HFFc6 (cell line): ENCODE data around the gene ZRANB1. TPM values are rescaled to one million over a fixed set of nuclear protein-coding genes. Genes with fewer than 3 reads are reported as not detected.

Experiments used
- DNase-seq: peaks from one replicate; pipeline ENCODE4 v3.0.0-alpha.2; 2018
- H3K27ac Mint-ChIP-seq: 2 replicates; pipeline ENCODE4 v1.8.0; 2020; ENCODE audit warnings: mild to moderate bottlenecking, mixed read lengths
- H3K27me3 Mint-ChIP-seq: 2 replicates; pipeline ENCODE4 v1.8.0; 2021; ENCODE audit warnings: mild to moderate bottlenecking, moderate library complexity, mixed read lengths; ENCODE audit not compliant: insufficient read depth
- H3K36me3 Mint-ChIP-seq: 2 replicates; pipeline ENCODE4 v1.8.0; 2021; ENCODE audit warnings: low read depth, mixed read lengths
- H3K4me1 Mint-ChIP-seq: 2 replicates; pipeline ENCODE4 v1.8.0; 2020; ENCODE audit warnings: low read depth, mixed read lengths
- H3K4me3 Mint-ChIP-seq: 2 replicates; pipeline ENCODE4 v1.8.0; 2020; ENCODE audit warnings: mild to moderate bottlenecking, moderate library complexity, mixed read lengths
- H3K9me3 Mint-ChIP-seq: 2 replicates; pipeline ENCODE4 v1.8.0; 2020; ENCODE audit warnings: mild to moderate bottlenecking, mixed read lengths
- CTCF ChIP-seq: fragments of 200-600 bp; sonication (generic); IDR thresholded peaks from 2 replicates; pipeline ENCODE4 v1.5.0; 2021; ENCODE audit warnings: antibody characterized with exemption, mild to moderate bottlenecking
- total RNA-seq, 6 experiments: library from RNA; stranded (reverse); fragmentation: NEBNext Ultra II Directional; extraction: Animal tissue kit (Norgen Biotek cat#: 25700); gene quantifications; 2 replicates in 1 of 6; 3 replicates in 5 of 6; pipeline ENCODE4 v1.2.3, GENCODE V29; 2021

The ZRANB1 gene
- total RNA-seq, 6 experiments from 2014 or later: 11.8 to 13.6 (median 12.6) TPM

DNA sequence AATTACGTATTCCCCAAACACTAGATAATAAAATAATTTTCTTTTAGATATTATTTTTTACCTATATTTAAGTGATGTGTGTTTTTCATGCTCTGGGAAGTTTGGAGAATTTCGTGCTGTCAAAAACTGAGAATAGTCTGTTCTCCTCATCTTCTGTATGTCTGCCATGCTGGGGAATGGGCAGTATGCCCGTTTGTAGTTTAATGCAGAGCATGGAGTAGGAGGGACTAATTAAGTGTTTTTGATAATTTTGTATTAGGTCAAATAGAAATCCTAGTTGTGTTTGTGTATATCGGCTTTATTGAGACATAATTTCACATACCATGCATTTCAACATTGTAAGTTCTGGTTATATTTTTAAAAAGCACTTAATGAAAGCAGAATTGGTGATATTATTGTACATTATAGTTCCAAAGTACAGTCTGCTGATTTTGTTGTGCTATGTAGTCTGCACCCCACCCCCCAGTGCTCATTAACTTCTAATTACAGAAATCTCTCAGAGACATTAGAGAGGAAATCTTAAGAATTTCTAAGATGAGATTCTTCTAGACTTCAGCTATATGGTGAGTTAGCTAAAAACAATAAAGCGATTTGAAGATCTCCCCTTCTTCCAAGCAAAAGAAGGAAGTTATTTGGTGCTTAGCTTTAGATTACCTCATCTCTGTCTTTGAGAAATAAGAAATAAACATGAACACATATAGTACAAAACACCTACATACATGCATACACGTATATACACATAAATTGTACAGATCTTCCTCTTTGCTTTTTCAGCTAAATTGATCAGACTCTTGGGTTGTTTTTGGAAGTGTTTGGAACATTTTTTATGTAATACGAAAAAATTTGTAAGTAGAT lies 22.2 kb downstream of the ZRANB1 start:
- H3K36me3 Mint-ChIP-seq: peaks cover 21% of the 10 kb centered on the region
- H3K27ac Mint-ChIP-seq: no peak overlapping the region
- H3K9me3 Mint-ChIP-seq: no peaks in the 10 kb centered on the region
- TF ChIP-seq CTCF: no peak
- no peak overlapping the region for H3K4me3 Mint-ChIP-seq
- H3K27me3 Mint-ChIP-seq: peaks cover 7% of the 10 kb centered on the region
- peaks cover 41% of the 10 kb centered on the region for H3K4me1 Mint-ChIP-seq
- no peak for DNase-seq

DNA sequence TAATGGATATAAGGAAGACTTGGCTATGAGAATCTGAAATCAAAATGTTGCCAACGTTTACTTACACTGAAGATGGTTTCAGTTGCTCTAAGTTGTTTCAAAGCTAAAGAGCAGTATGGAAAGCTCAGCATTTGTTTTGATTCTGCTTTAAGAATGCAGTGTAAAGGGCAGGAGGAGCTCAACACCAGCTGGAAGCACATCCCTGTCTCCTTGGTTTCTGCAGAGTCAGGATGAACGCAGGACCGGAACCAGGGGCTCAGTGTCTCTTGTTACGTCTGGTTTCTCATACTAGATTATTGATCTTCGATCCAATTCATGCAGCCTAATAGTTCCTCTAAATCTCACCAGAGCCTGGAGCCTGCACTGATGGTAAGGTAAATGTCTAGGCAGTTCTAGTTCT lies 24.1 kb downstream of the ZRANB1 start:
- no peak for DNase-seq
- no peak overlapping the region for H3K27ac Mint-ChIP-seq
- H3K4me1 Mint-ChIP-seq: peaks cover 42% of the 10 kb centered on the region
- no peaks in the 10 kb centered on the region for H3K9me3 Mint-ChIP-seq
- H3K4me3 Mint-ChIP-seq: no peak overlapping the region
- H3K27me3 Mint-ChIP-seq: peaks cover 9% of the 10 kb centered on the region
- no peak for TF ChIP-seq CTCF
- peaks cover 23% of the 10 kb centered on the region for H3K36me3 Mint-ChIP-seq

GRCh38 chr10:124967255-124967654 lies 25.3 kb downstream of the ZRANB1 start:
- peaks cover 9% of the 10 kb centered on the region for H3K27me3 Mint-ChIP-seq
- TF ChIP-seq CTCF: no peak
- peaks cover 44% of the 10 kb centered on the region for H3K4me1 Mint-ChIP-seq
- H3K36me3 Mint-ChIP-seq: peaks cover 23% of the 10 kb centered on the region
- H3K4me3 Mint-ChIP-seq: no peak overlapping the region; the same call in 1 of the 2 replicates
- H3K9me3 Mint-ChIP-seq: no peaks in the 10 kb centered on the region
- H3K27ac Mint-ChIP-seq: no peak overlapping the region
- no peak for DNase-seq

GRCh38 chr10:124971276-124971675 lies 29.4 kb downstream of the ZRANB1 start:
- H3K9me3 Mint-ChIP-seq: no peaks in the 10 kb centered on the region
- peaks cover 29% of the 10 kb centered on the region for H3K36me3 Mint-ChIP-seq

DNA sequence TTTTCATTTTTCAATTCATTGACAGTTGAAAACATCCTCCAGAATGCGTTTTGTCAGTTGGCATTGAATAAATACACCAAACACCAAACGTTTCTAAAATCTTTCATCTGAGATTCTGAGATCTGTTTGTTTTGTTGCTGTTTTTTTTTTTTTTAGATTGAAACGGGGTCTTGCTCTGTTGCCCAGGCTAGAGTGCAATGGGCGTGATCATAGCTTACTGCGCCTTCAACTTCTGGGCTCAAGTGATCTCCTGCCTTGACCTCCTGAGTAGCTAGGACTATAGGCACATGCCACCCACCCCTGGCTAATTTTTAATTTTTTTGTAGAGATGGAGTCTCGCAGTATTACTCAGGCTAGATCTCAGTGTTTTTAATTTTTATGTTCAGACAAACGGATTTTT lies 30.7 kb downstream of the ZRANB1 start:
- TF ChIP-seq CTCF: no peak
- no peak overlapping the region for H3K4me3 Mint-ChIP-seq
- H3K9me3 Mint-ChIP-seq: no peaks in the 10 kb centered on the region
- no peak for DNase-seq
- H3K27ac Mint-ChIP-seq: no peak overlapping the region
- peaks cover 4% of the 10 kb centered on the region for H3K27me3 Mint-ChIP-seq
- H3K4me1 Mint-ChIP-seq: peaks cover 10% of the 10 kb centered on the region
- peaks cover 20% of the 10 kb centered on the region for H3K36me3 Mint-ChIP-seq

More at GRCh38 chr10:124971276-124971675, 29.4 kb downstream of the ZRANB1 start:
- TF ChIP-seq CTCF: no peak
- DNase-seq: no peak
- Mint-ChIP-seq H3K27ac (peak overlapping the region; percentile 55; the same call in 1 of the 2 replicates), H3K27me3 (peaks cover 9% of the 10 kb centered on the region), H3K4me3 (no peak overlapping the region), H3K4me1 (peaks cover 21% of the 10 kb centered on the region)
